A673 (cell line): ENCODE measurements around the gene DNMBP. TPM values are rescaled to one million over a fixed set of nuclear protein-coding genes. Genes with fewer than 3 reads are reported as not detected.
A peak's percentile ranks its signal among the peaks of the same experiment; 100 is the strongest.

Experiments
- BruUV-seq: library from RNA; stranded (reverse); fragments of 400-500 nt; replicated peaks from 2 replicates; lab custom pipeline; 2021; lab: Mats Ljungman, UMichigan
- CTCF ChIA-PET: fragments of 300-600 bp; sonication (Branson Sonifier 250); formaldehyde crosslinking; loops from one replicate; lab custom pipeline; 2022; ENCODE audit warnings: antibody characterized with exemption; lab: Charles Lee
- POLR2A ChIA-PET: fragments of 300-600 bp; sonication (Branson Sonifier 250); formaldehyde crosslinking; loops from one replicate; lab custom pipeline; 2022; ENCODE audit warnings: antibody characterized with exemption; ENCODE audit not compliant: low non-redundant PET; lab: Charles Lee
- DNase-seq: peaks from one replicate; pipeline ENCODE4 v3.0.0-alpha.2; 2015; ENCODE audit warnings: low spot score
- H3K27ac ChIP-seq: fragments of 200-600 bp; sonication (generic); 2 replicates; pipeline ENCODE4 v1.5.1; 2016; ENCODE audit warnings: mixed run types, low read depth, mild to moderate bottlenecking, mixed read lengths, antibody characterized with exemption, low read length; ENCODE audit not compliant: poor library complexity, severe bottlenecking
- H3K27me3 ChIP-seq: fragments of 200-600 bp; sonication (generic); replicated peaks from 2 replicates; pipeline ENCODE4 v1.6.1; 2017; ENCODE audit warnings: mixed run types, low read depth, mild to moderate bottlenecking, mixed read lengths, antibody characterized with exemption, low read length; ENCODE audit not compliant: insufficient read depth, poor library complexity
- H3K36me3 ChIP-seq: fragments of 200-600 bp; sonication (generic); 2 replicates; pipeline ENCODE4 v1.6.1; 2016; ENCODE audit warnings: mixed run types, mild to moderate bottlenecking, mixed read lengths, antibody characterized with exemption, low read length; ENCODE audit not compliant: insufficient read depth, poor library complexity, severe bottlenecking
- H3K4me1 ChIP-seq: fragments of 200-600 bp; sonication (generic); 2 replicates; pipeline ENCODE4 v1.6.1; 2017; ENCODE audit warnings: mixed run types, mild to moderate bottlenecking, mixed read lengths, antibody characterized with exemption, low read length; ENCODE audit not compliant: insufficient read depth, poor library complexity, severe bottlenecking
- H3K4me3 ChIP-seq: fragments of 200-600 bp; sonication (generic); 2 replicates; pipeline ENCODE4 v1.5.1; 2016; ENCODE audit warnings: low read depth, mixed run types, mild to moderate bottlenecking, mixed read lengths, low read length; ENCODE audit not compliant: poor library complexity, severe bottlenecking
- H3K9me3 ChIP-seq: fragments of 200-600 bp; sonication (generic); 2 replicates; pipeline ENCODE4 v1.6.1; 2016; ENCODE audit warnings: mixed run types, low read depth, mild to moderate bottlenecking, mixed read lengths, antibody characterized with exemption, low read length; ENCODE audit not compliant: poor library complexity, severe bottlenecking
- EZH2 ChIP-seq: fragments of 200-600 bp; sonication (generic); IDR thresholded peaks from 2 replicates; pipeline ENCODE4 v1.6.1; 2017; ENCODE audit warnings: borderline replicate concordance, low read depth, mild to moderate bottlenecking, mixed read lengths, antibody characterized with exemption, low read length; ENCODE audit not compliant: poor library complexity, severe bottlenecking
- intact Hi-C: fragments of 100-400 bp; cut with micrococcal nuclease; formaldehyde crosslinking; loops from one replicate; pipeline ENCODE4 v1.10.0; 2022; ENCODE audit not compliant: unreplicated experiment
- total RNA-seq: library from RNA; stranded (reverse); gene quantifications from 2 replicates; pipeline ENCODE4 v1.2.3, GENCODE V29; 2021
- TF ChIP-seq, protein P1 (sequence below): fragments of 300-800, 200-600 bp; sonication (generic); conservative IDR thresholded peaks from 2 replicates; pipeline ENCODE4 v1.5.1; 2017; ENCODE audit warnings: low read depth, mild to moderate bottlenecking, antibody characterized with exemption, low read length, moderate library complexity, mixed read lengths

DNMBP gene
- total RNA-seq, 1 experiment from 2014 or later: 28.0 TPM

- no TSS peak for BruUV-seq
- Histone ChIP-seq H3K4me3 (no peak overlapping the region), H3K9me3 (no peaks in the 10 kb centered on the region), H3K27me3 (no peaks in the 10 kb centered on the region), H3K36me3 (no peaks in the 10 kb centered on the region), H3K27ac (no peak overlapping the region), H3K4me1 (peaks cover 6% of the 10 kb centered on the region)
- TF ChIP-seq EZH2: no peak
- TF ChIP-seq, protein P1, sequence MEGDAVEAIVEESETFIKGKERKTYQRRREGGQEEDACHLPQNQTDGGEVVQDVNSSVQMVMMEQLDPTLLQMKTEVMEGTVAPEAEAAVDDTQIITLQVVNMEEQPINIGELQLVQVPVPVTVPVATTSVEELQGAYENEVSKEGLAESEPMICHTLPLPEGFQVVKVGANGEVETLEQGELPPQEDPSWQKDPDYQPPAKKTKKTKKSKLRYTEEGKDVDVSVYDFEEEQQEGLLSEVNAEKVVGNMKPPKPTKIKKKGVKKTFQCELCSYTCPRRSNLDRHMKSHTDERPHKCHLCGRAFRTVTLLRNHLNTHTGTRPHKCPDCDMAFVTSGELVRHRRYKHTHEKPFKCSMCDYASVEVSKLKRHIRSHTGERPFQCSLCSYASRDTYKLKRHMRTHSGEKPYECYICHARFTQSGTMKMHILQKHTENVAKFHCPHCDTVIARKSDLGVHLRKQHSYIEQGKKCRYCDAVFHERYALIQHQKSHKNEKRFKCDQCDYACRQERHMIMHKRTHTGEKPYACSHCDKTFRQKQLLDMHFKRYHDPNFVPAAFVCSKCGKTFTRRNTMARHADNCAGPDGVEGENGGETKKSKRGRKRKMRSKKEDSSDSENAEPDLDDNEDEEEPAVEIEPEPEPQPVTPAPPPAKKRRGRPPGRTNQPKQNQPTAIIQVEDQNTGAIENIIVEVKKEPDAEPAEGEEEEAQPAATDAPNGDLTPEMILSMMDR: no peak
- DNase-seq: no peak
- CTCF ChIA-PET: no interaction called here
- intact Hi-C loops: no loop called here
- POLR2A ChIA-PET: no interaction called here
These were observed 64.9 kb downstream of the DNMBP start for GRCh38 chr10:99944860-99945259.

DNA sequence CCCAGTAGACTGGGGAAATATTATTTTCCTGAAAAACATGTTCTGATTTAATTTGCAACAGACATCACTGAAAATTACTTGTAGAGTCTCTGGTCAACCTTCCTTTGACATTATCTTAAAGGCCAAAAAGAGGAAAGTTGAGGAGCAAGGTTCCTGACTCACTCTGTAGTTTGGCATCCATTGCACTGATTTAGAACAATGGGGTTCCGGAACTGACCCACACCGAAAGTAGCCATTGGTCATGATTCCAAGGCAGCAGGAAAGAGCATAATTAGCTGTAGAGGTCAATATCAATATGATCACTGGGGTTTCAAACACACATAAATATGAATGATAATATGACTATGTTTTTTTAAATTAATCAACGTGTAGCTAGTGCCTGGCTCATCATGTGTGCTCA lies 65.8 kb downstream of the DNMBP start:
- H3K27me3 ChIP-seq: no peaks in the 10 kb centered on the region
- H3K9me3 ChIP-seq: no peaks in the 10 kb centered on the region
- CTCF ChIA-PET: no interaction called here
- BruUV-seq: no TSS peak
- TF ChIP-seq, protein P1: no peak
- TF ChIP-seq EZH2: no peak
- H3K4me3 ChIP-seq: no peak overlapping the region
- POLR2A ChIA-PET: no interaction called here
- H3K4me1 ChIP-seq: peaks cover 6% of the 10 kb centered on the region
- intact Hi-C loops: no loop called here
- H3K27ac ChIP-seq: no peak overlapping the region
- no peak for DNase-seq
- no peaks in the 10 kb centered on the region for H3K36me3 ChIP-seq

GRCh38 chr10:99941942-99942820 lies 67.6 kb downstream of the DNMBP start:
- Histone ChIP-seq H3K4me1 (peaks cover 21% of the 10 kb centered on the region), H3K4me3 (no peak overlapping the region), H3K9me3 (no peaks in the 10 kb centered on the region), H3K27ac (peak overlapping the region; percentile 0), H3K27me3 (no peaks in the 10 kb centered on the region), H3K36me3 (no peaks in the 10 kb centered on the region)
- intact Hi-C loops: no loop called here
- no TSS peak for BruUV-seq
- CTCF ChIA-PET: no interaction called here
- no peak for DNase-seq
- POLR2A ChIA-PET: interaction anchor here (0.6 kb wide), 1 partner anchor 37 kb away, joined by 3 read pairs; no protein-coding TSS in a partner anchor
- TF ChIP-seq EZH2: no peak
- TF ChIP-seq, protein P1: no peak
